GM19025 (cell line): ENCODE data around the gene HSPA8.
"Not testable (repeated sequence)": the region's sequence is repeated elsewhere in the genome, so short reads cannot be mapped to it uniquely, and the experiment has no call there.

Experiments used
- ATAC-seq: cut with Tn5 transposase; IDR thresholded peaks from one replicate; pipeline ENCODE4 v1.9.1; 2021; ENCODE audit warnings: mild to moderate bottlenecking, low read depth, moderate library complexity; ENCODE audit not compliant: unreplicated experiment

HSPA8 gene

GRCh38 chr11:123072762-123073161 lies 10.8 kb upstream of the HSPA8 start:
- no peak for ATAC-seq

GRCh38 chr11:123072332-123072761 lies 10.4 kb upstream of the HSPA8 start:
- ATAC-seq, result no peak

GRCh38 chr11:123069908-123070821 lies 8.2 kb upstream of the HSPA8 start:
- ATAC-seq, result peak; percentile 44

- ATAC-seq, result no peak
Measured at GRCh38 chr11:123065621-123066020, 3.7 kb upstream of the HSPA8 start.

GRCh38 chr11:123063826-123064657 lies 2.1 kb upstream of the HSPA8 start:
- ATAC-seq, result no peak

GRCh38 chr11:123062892-123063825 lies 1.2 kb upstream of the HSPA8 start:
- ATAC-seq, result no peak

GRCh38 chr11:123062158-123062891 lies 389 bp upstream of the HSPA8 start:
- ATAC-seq, result peak; percentile 83

GRCh38 chr11:123060277-123061000 lies 1.5 kb downstream of the HSPA8 start:
- ATAC-seq, result no peak

- not testable (repeated sequence) for ATAC-seq
Measured at GRCh38 chr11:123059041-123059920, 2.7 kb downstream of the HSPA8 start.

GRCh38 chr11:123057661-123058305 lies 4.2 kb downstream of the HSPA8 start:
- no peak for ATAC-seq

- ATAC-seq, result no peak
Measured at GRCh38 chr11:123056835-123057491, 5.0 kb downstream of the HSPA8 start.

GRCh38 chr11:123055191-123055901 lies 6.6 kb downstream of the HSPA8 start:
- no peak for ATAC-seq

- peak; percentile 51 for ATAC-seq
Measured at GRCh38 chr11:123054301-123055065, 7.5 kb downstream of the HSPA8 start.

GRCh38 chr11:123052901-123053721 lies 8.8 kb downstream of the HSPA8 start:
- ATAC-seq, result no peak

- ATAC-seq, result no peak
Measured at GRCh38 chr11:123051634-123052033, 10.3 kb downstream of the HSPA8 start.
